ENCODE results near the gene BHLHE40.

GRCh38 chr3:4983739-4984510, 4.7 kb downstream of the BHLHE40 start:
- no peak for TF ChIP-seq POLR2A (IDR thresholded peaks at IDR 0.05; ENCODE audit: low read depth)
- no peak for TF ChIP-seq CTCF (IDR thresholded peaks at IDR 0.05)

Data from esophagus muscularis mucosa (tissue), 3 donors.